KMS-11 (cell line): ENCODE measurements around the gene LNX2.

Experiments
- H2AFZ ChIP-seq: fragments of 200-600 bp; sonication (generic); 2 replicates; pipeline ENCODE4 v1.6.1; 2016; ENCODE audit warnings: antibody characterized with exemption, mixed run types, low read depth
- H3K27ac ChIP-seq: fragments of 200-600 bp; sonication (generic); 2 replicates; pipeline ENCODE4 v1.6.1; 2016; ENCODE audit warnings: mild to moderate bottlenecking, mixed run types
- H3K27me3 ChIP-seq: fragments of 200-600 bp; sonication (generic); 2 replicates; pipeline ENCODE4 v1.6.1; 2017; ENCODE audit warnings: mild to moderate bottlenecking, low read depth, mixed run types, moderate library complexity; ENCODE audit not compliant: insufficient read depth
- H3K36me3 ChIP-seq: fragments of 200-600 bp; sonication (generic); 2 replicates; pipeline ENCODE4 v1.6.1; 2017; ENCODE audit warnings: mild to moderate bottlenecking, mixed run types; ENCODE audit not compliant: insufficient read depth
- H3K4me1 ChIP-seq: fragments of 200-600 bp; sonication (generic); 2 replicates; pipeline ENCODE4 v1.6.1; 2016; ENCODE audit warnings: mild to moderate bottlenecking, low read depth, mixed run types; ENCODE audit not compliant: poor library complexity, severe bottlenecking
- H3K4me2 ChIP-seq: fragments of 200-600 bp; sonication (generic); 2 replicates; pipeline ENCODE4 v1.7.0; 2016; ENCODE audit warnings: mild to moderate bottlenecking, mixed run types
- H3K4me3 ChIP-seq: fragments of 200-600 bp; sonication (generic); IDR thresholded peaks from 2 replicates; pipeline ENCODE4 v1.6.1; 2017; ENCODE audit warnings: low read depth, low read length, mixed read lengths; ENCODE audit not compliant: insufficient read depth
- H3K79me2 ChIP-seq: fragments of 200-600 bp; sonication (generic); 2 replicates; pipeline ENCODE4 v1.6.1; 2016; ENCODE audit warnings: low read depth, mixed run types; ENCODE audit not compliant: insufficient read depth
- H3K9ac ChIP-seq: fragments of 200-600 bp; sonication (generic); 2 replicates; pipeline ENCODE4 v1.6.1; 2016; ENCODE audit warnings: mild to moderate bottlenecking, mixed run types
- H4K20me1 ChIP-seq: fragments of 200-600 bp; sonication (generic); 2 replicates; pipeline ENCODE4 v1.6.1; 2016; ENCODE audit warnings: mild to moderate bottlenecking, mixed run types; ENCODE audit not compliant: insufficient read depth
- CTCF ChIP-seq: fragments of 200-600 bp; sonication (generic); conservative IDR thresholded peaks from 2 replicates; pipeline ENCODE4 v1.6.1; 2017; ENCODE audit warnings: low read depth, mild to moderate bottlenecking, antibody characterized with exemption, low read length, moderate library complexity, mixed read lengths

LNX2 gene

DNA sequence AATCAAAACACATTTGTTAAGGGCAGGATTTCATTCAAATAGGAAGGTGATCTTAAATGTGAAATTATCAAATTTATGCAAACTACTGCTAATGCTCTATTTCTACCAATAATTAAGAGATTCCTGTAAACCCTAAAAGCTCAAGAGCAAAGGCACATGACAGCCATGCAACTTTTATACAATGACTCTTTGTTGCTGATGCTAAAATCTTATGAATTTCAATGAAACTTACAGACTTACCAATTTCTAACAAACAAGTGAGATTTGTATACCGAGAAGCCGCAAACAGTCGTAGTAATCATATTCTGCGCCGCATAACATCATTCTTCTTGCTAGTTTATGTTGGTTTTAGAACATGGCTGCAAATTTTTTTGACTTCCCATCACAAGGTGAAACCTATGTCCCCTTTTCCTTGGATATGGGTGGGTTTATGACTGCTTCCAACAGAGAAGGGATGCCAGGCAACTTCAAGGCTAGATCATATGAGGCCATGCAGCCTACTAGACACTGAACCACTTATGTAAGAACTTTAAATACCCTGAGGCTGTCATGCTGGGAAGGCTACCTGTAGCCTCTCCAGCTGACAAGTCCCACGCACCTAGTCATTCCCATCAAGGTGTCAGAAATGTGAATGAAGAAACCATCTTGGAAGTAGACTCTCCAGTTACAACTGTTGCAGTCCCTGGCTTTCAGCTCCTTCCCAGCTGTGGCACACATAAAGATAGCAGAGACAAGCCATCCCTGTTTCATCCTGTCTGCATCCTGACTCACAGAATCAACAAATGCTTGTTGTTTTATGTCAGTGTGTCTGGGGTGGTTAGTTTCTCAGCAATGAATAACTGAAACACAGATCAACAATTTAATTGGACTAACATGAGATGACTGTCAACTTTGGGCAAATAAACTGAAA is 42.0 kb downstream of the LNX2 start:
- Histone ChIP-seq H3K79me2 (peaks cover 2% of the 10 kb centered on the region; the same call in 1 of the 2 replicates), H4K20me1 (no peaks in the 10 kb centered on the region), H3K36me3 (no peaks in the 10 kb centered on the region), H2AFZ (no peak overlapping the region), H3K4me2 (no peak overlapping the region), H3K27me3 (no peaks in the 10 kb centered on the region), H3K4me1 (no peaks in the 10 kb centered on the region), H3K4me3 (no peak overlapping the region), H3K9ac (no peak overlapping the region), H3K27ac (no peak overlapping the region)
- no peak for TF ChIP-seq CTCF

GRCh38 chr13:27574661-27575060 is 45.7 kb downstream of the LNX2 start:
- H3K36me3 ChIP-seq = no peaks in the 10 kb centered on the region
- H3K27ac ChIP-seq = no peak overlapping the region
- no peak overlapping the region for H2AFZ ChIP-seq
- TF ChIP-seq CTCF = no peak
- no peak overlapping the region for H3K4me2 ChIP-seq
- no peaks in the 10 kb centered on the region for H3K27me3 ChIP-seq
- H3K4me3 ChIP-seq = no peak overlapping the region
- H3K79me2 ChIP-seq = no peaks in the 10 kb centered on the region
- H4K20me1 ChIP-seq = no peaks in the 10 kb centered on the region
- no peaks in the 10 kb centered on the region for H3K4me1 ChIP-seq
- H3K9ac ChIP-seq = no peak overlapping the region

DNA sequence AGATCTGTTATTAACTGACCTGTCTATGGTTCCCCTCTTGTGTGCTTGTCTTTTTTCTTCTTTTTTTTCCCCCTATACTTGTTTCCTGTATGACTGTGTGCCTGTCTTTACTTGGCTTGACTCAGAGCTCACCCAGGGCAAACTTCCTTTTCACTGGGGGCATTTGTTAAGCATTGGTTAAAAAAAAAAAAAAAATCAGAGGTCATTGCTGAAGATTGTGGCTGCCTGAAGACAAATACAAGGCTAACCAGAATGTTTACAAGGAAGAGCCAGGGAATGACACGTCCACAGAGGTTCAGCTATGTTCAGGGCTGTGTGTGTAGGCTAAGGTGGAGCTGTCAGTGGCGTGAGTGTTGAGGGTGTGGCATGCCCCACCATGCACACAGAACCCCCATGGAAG is 47.1 kb downstream of the LNX2 start:
- Histone ChIP-seq H3K36me3 (no peaks in the 10 kb centered on the region), H3K9ac (no peak overlapping the region), H3K27me3 (no peaks in the 10 kb centered on the region), H3K4me3 (no peak overlapping the region), H3K4me2 (no peak overlapping the region), H3K79me2 (no peaks in the 10 kb centered on the region), H2AFZ (no peak overlapping the region), H4K20me1 (no peaks in the 10 kb centered on the region), H3K27ac (no peak overlapping the region), H3K4me1 (no peaks in the 10 kb centered on the region)
- no peak for TF ChIP-seq CTCF

GRCh38 chr13:27572234-27572901 is 48.0 kb downstream of the LNX2 start:
- H3K9ac ChIP-seq = no peak overlapping the region
- no peaks in the 10 kb centered on the region for H4K20me1 ChIP-seq
- no peak overlapping the region for H3K4me2 ChIP-seq
- no peaks in the 10 kb centered on the region for H3K4me1 ChIP-seq
- H3K36me3 ChIP-seq = no peaks in the 10 kb centered on the region
- H2AFZ ChIP-seq = no peak overlapping the region
- H3K27me3 ChIP-seq = no peaks in the 10 kb centered on the region
- no peak for TF ChIP-seq CTCF
- H3K79me2 ChIP-seq = no peaks in the 10 kb centered on the region
- H3K4me3 ChIP-seq = no peak overlapping the region
- no peak overlapping the region for H3K27ac ChIP-seq
